IMR-90 (cell line): ENCODE measurements around the gene SRPK2. TPM values are rescaled to one million over a fixed set of nuclear protein-coding genes. Genes with fewer than 3 reads are reported as not detected.

ENCODE experiments used
- ATAC-seq: fragments of 200-7000 bp; cut with Tn5 transposase; 2 replicates; pipeline ENCODE4 v1.9.1; 2020; ENCODE audit warnings: low read depth, mild to moderate bottlenecking, moderate library complexity
- BruUV-seq: library from RNA; stranded (reverse); fragments of 400-500 nt; replicated peaks from 2 replicates; lab custom pipeline; 2021; lab: Mats Ljungman, UMichigan
- CTCF ChIA-PET: fragments of 300-600 bp; formaldehyde crosslinking; extraction: SDS; loops from one replicate; lab custom pipeline; 2021; ENCODE audit warnings: antibody characterized with exemption; lab: Yijun Ruan, JAX
- POLR2A ChIA-PET: fragments of 300-600 bp; sonication (Branson Sonifier 250); formaldehyde crosslinking; loops from one replicate; lab custom pipeline; 2022; ENCODE audit warnings: antibody characterized with exemption; ENCODE audit not compliant: unreplicated experiment; lab: Charles Lee
- DNase-seq: peaks from one replicate; pipeline ENCODE4 v3.0.0; 2013
- H2AFZ ChIP-seq: replicated peaks from 2 replicates; pipeline ENCODE3; 2013; ENCODE audit warnings: low read length, mild to moderate bottlenecking; ENCODE audit not compliant: poor library complexity
- H2AK5ac ChIP-seq: 2 replicates; pipeline ENCODE4 v1.6.1; 2013; ENCODE audit warnings: low read depth, low read length, inconsistent platforms
- H2AK9ac ChIP-seq: replicated peaks from 2 replicates; pipeline ENCODE3; 2013; ENCODE audit warnings: mild to moderate bottlenecking, low read depth, low read length, moderate library complexity; ENCODE audit not compliant: poor library complexity
- H2BK120ac ChIP-seq: 2 replicates; pipeline ENCODE4 v1.6.1; 2013; ENCODE audit warnings: low read depth, low read length, inconsistent platforms
- H2BK15ac ChIP-seq: 3 replicates; pipeline ENCODE4 v1.6.1; 2013; ENCODE audit warnings: low read depth, low read length, inconsistent platforms
- H2BK20ac ChIP-seq: 2 replicates; pipeline ENCODE4 v1.6.1; 2013; ENCODE audit warnings: low read depth, mild to moderate bottlenecking, inconsistent platforms, low read length, moderate library complexity
- H2BK5ac ChIP-seq: 2 replicates; pipeline ENCODE4 v1.6.1; 2013; ENCODE audit warnings: mild to moderate bottlenecking, low read depth, low read length, inconsistent platforms; ENCODE audit not compliant: poor library complexity, severe bottlenecking
- H3K14ac ChIP-seq: replicated peaks from 2 replicates; pipeline ENCODE4 v1.6.1; 2013; ENCODE audit warnings: low read depth, low read length, inconsistent platforms
- H3K18ac ChIP-seq: 2 replicates; pipeline ENCODE4 v1.6.1; 2013; ENCODE audit warnings: low read depth, low read length, control low read depth
- H3K23ac ChIP-seq: 2 replicates; pipeline ENCODE4 v1.6.1; 2013; ENCODE audit warnings: low read depth, low read length, inconsistent platforms
- H3K27ac ChIP-seq: 2 replicates; pipeline ENCODE4 v1.5.1; 2013; ENCODE audit warnings: mild to moderate bottlenecking, control low read depth, low read length; ENCODE audit not compliant: insufficient read depth
- H3K27me3 ChIP-seq: 2 replicates; pipeline ENCODE4 v1.6.1; 2013; ENCODE audit warnings: low read length; ENCODE audit not compliant: control insufficient read depth, insufficient read depth
- H3K36me3 ChIP-seq: 2 replicates; pipeline ENCODE4 v1.6.1; 2013; ENCODE audit warnings: low read length, mixed read lengths; ENCODE audit not compliant: control insufficient read depth, insufficient read depth
- H3K4ac ChIP-seq: 2 replicates; pipeline ENCODE4 v1.6.1; 2013; ENCODE audit warnings: low read depth, low read length, inconsistent platforms
- H3K4me1 ChIP-seq: 2 replicates; pipeline ENCODE4 v1.6.1; 2013; ENCODE audit warnings: low read length, mixed read lengths; ENCODE audit not compliant: control insufficient read depth, insufficient read depth
- H3K4me2 ChIP-seq: 2 replicates; pipeline ENCODE4 v1.6.1; 2013; ENCODE audit warnings: low read depth, mild to moderate bottlenecking, control low read depth, low read length, moderate library complexity
- H3K4me3 ChIP-seq: 2 replicates; pipeline ENCODE4 v1.5.1; 2013; ENCODE audit warnings: low read depth, mild to moderate bottlenecking, control low read depth, low read length, moderate library complexity; ENCODE audit not compliant: insufficient read depth
- H3K56ac ChIP-seq: 2 replicates; pipeline ENCODE4 v1.6.1; 2013; ENCODE audit warnings: low read length, inconsistent platforms; ENCODE audit not compliant: insufficient read depth; ENCODE audit errors: extremely low read depth
- H3K79me1 ChIP-seq, 2 experiments: 2 replicates each; pipeline ENCODE4 v1.6.1; 2013; ENCODE audit warnings: low read length in 2 of 2, inconsistent platforms in 1 of 2, low read depth in 1 of 2
- H3K9ac ChIP-seq: 2 replicates; pipeline ENCODE4 v1.6.1; 2013; ENCODE audit warnings: low read depth, low read length, control low read depth
- H3K9me1 ChIP-seq: 2 replicates; pipeline ENCODE4 v1.6.1; 2013; ENCODE audit warnings: low read length, inconsistent platforms; ENCODE audit not compliant: insufficient read depth
- H3K9me3 ChIP-seq: 2 replicates; pipeline ENCODE4 v1.6.1; 2013; ENCODE audit warnings: low read length; ENCODE audit not compliant: control insufficient read depth, insufficient read depth
- H4K20me1 ChIP-seq: 2 replicates; pipeline ENCODE4 v1.6.1; 2013; ENCODE audit warnings: low read length, inconsistent platforms; ENCODE audit not compliant: insufficient read depth
- H4K5ac ChIP-seq: 2 replicates; pipeline ENCODE4 v1.6.1; 2013; ENCODE audit warnings: mild to moderate bottlenecking, low read depth, low read length, control low read depth
- H4K8ac ChIP-seq, 2 experiments: 2 replicates each; pipeline ENCODE4 v1.6.1; 2013; ENCODE audit warnings: low read depth in 2 of 2, low read length in 2 of 2, control low read depth in 1 of 2, inconsistent platforms in 1 of 2
- H4K91ac ChIP-seq: 2 replicates; pipeline ENCODE4 v1.6.1; 2013; ENCODE audit warnings: low read depth, low read length, inconsistent platforms; ENCODE audit not compliant: insufficient read depth
- BHLHE40 ChIP-seq: fragments of 150-350 bp; IDR thresholded peaks from 2 replicates; pipeline ENCODE4 v1.6.1; 2016; ENCODE audit warnings: mild to moderate bottlenecking, low read depth, low read length
- FOS ChIP-seq: fragments of 150-350 bp; IDR thresholded peaks from 2 replicates; pipeline ENCODE4 v1.6.1; 2016; ENCODE audit warnings: low read depth, low read length
- MAZ ChIP-seq: IDR thresholded peaks from 2 replicates; pipeline ENCODE4 v1.6.1; 2012; ENCODE audit warnings: low read depth, mild to moderate bottlenecking, low read length, improper control_type of control experiment, moderate library complexity, borderline replicate concordance
- MXI1 ChIP-seq: IDR thresholded peaks from 2 replicates; pipeline ENCODE4 v1.6.1; 2012; ENCODE audit warnings: low read depth, mild to moderate bottlenecking, low read length, moderate library complexity, borderline replicate concordance
- NFE2L2 ChIP-seq: fragments of 150-350 bp; IDR thresholded peaks from 2 replicates; pipeline ENCODE4 v1.6.1; 2016; ENCODE audit warnings: low read depth, mild to moderate bottlenecking, low read length
- RAD21 ChIP-seq: IDR thresholded peaks from 2 replicates; pipeline ENCODE4 v1.6.1; 2012; ENCODE audit warnings: low read length, improper control_type of control experiment
- RCOR1 ChIP-seq: IDR thresholded peaks from 2 replicates; pipeline ENCODE4 v1.6.1; 2012; ENCODE audit warnings: mild to moderate bottlenecking, low read length, improper control_type of control experiment; ENCODE audit not compliant: insufficient replicate concordance
- RFX5 ChIP-seq: IDR thresholded peaks from 2 replicates; pipeline ENCODE4 v1.8.0; 2012; ENCODE audit warnings: low read depth, mild to moderate bottlenecking, low read length, moderate library complexity
- SMC3 ChIP-seq: fragments of 150-350 bp; IDR thresholded peaks from 2 replicates; pipeline ENCODE4 v1.6.1; 2016; ENCODE audit warnings: low read depth, mild to moderate bottlenecking, antibody characterized with exemption, low read length, moderate library complexity
- WGBS, 2 experiments: methylation state at CpG; one replicate each; pipeline versions ENCODE4 v1.1.5 to v1.1.7; 2013; ENCODE audit warnings: missing lambda C conversion rate in 2 of 2; ENCODE audit not compliant: insufficient read length in 1 of 2; ENCODE audit errors: extremely low coverage in 2 of 2; 5-methylcytosine and 5-hydroxymethylcytosine counted together
- dilution Hi-C: fragments of 300-500 bp; cut with HindIII; formaldehyde crosslinking; loops from one replicate; pipeline ENCODE4 v1.14.3; 2018; ENCODE audit warnings: low sequenced_read_pairs; ENCODE audit not compliant: unreplicated experiment
- in situ Hi-C: fragments of 300-500 bp; cut with MboI; formaldehyde crosslinking; loops from 3 replicates; pipeline ENCODE4 v1.14.3; 2019; ENCODE audit warnings: low sequenced_read_pairs, inconsistent platforms, mixed read lengths
- intact Hi-C: fragments of 100-400 bp; cut with micrococcal nuclease; formaldehyde crosslinking; loops from 2 replicates; pipeline ENCODE4 v1.10.0; 2022
- polyA plus RNA-seq, 3 experiments: library from polyadenylated mRNA; depleted of rRNA; stranded (reverse); fragments of >200 nt; gene quantifications; 2 replicates each; pipeline ENCODE4 v1.2.3, GENCODE V29; 2012; ENCODE audit warnings: low replicate concordance in 1 of 3
- total RNA-seq: library from RNA; depleted of rRNA; stranded (reverse); fragments of >200 nt; gene quantifications from 2 replicates; pipeline ENCODE4 v1.2.3, GENCODE V29; 2012
- TF ChIP-seq, protein P1 (sequence below): fragments of 150-350 bp; IDR thresholded peaks from 2 replicates; pipeline ENCODE4 v1.6.1; 2016; ENCODE audit warnings: low read depth, mild to moderate bottlenecking, low read length, moderate library complexity, borderline replicate concordance
- TF ChIP-seq, protein P2 (sequence below): fragments of 150-350 bp; IDR thresholded peaks from 2 replicates; pipeline ENCODE4 v1.6.1; 2017; ENCODE audit warnings: mild to moderate bottlenecking, antibody characterized with exemption, low read length, low read depth

The SRPK2 gene
- total and polyA plus RNA-seq, 2 of the 4 experiments (the other 2 are of a cell fraction): 13.2 to 33.0 TPM

GRCh38 chr7:105133986-105134655 lies 254.6 kb downstream of the SRPK2 start:
- Histone ChIP-seq H3K27ac (no peak overlapping the region), H3K4ac (no peak overlapping the region), H4K5ac (no peak overlapping the region), H3K27me3 (no peaks in the 10 kb centered on the region), H2BK120ac (no peak overlapping the region), H3K9me1 (peaks cover 13% of the 10 kb centered on the region), H3K14ac (no peak overlapping the region), H4K20me1 (peaks cover 18% of the 10 kb centered on the region; the same call in 1 of the 2 replicates), H3K9me3 (no peaks in the 10 kb centered on the region), H2AK5ac (no peak overlapping the region), H3K23ac (no peak overlapping the region), H3K79me1 (peaks cover 32 to 73% of the 10 kb centered on the region in 2 experiments), H3K4me3 (no peak overlapping the region), H2AK9ac (no peak overlapping the region), H3K4me2 (no peak overlapping the region), H4K8ac (no peak overlapping the region), H3K4me1 (peaks cover 6% of the 10 kb centered on the region), H3K18ac (no peak overlapping the region), H2AFZ (no peak overlapping the region), H3K9ac (no peak overlapping the region), H2BK15ac (no peak overlapping the region), H3K56ac (no peak overlapping the region), H4K91ac (no peak overlapping the region), H2BK20ac (no peak overlapping the region), H2BK5ac (no peak overlapping the region), H3K36me3 (peaks cover 20% of the 10 kb centered on the region)
- no peak for DNase-seq
- ChIA-PET POLR2A (interaction anchor here (0.6 kb wide), 1 partner anchor 513 kb away, joined by 3 read pairs; no protein-coding TSS in a partner anchor), CTCF (no interaction called here)
- no peak for TF ChIP-seq SMC3
- no peak for TF ChIP-seq RCOR1
- no peak for TF ChIP-seq RFX5
- TF ChIP-seq MXI1: no peak
- TF ChIP-seq BHLHE40: no peak
- no peak for TF ChIP-seq NFE2L2
- TF ChIP-seq, protein P1, sequence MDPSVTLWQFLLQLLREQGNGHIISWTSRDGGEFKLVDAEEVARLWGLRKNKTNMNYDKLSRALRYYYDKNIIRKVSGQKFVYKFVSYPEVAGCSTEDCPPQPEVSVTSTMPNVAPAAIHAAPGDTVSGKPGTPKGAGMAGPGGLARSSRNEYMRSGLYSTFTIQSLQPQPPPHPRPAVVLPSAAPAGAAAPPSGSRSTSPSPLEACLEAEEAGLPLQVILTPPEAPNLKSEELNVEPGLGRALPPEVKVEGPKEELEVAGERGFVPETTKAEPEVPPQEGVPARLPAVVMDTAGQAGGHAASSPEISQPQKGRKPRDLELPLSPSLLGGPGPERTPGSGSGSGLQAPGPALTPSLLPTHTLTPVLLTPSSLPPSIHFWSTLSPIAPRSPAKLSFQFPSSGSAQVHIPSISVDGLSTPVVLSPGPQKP: no peak
- TF ChIP-seq RAD21: no peak
- TF ChIP-seq, protein P2, sequence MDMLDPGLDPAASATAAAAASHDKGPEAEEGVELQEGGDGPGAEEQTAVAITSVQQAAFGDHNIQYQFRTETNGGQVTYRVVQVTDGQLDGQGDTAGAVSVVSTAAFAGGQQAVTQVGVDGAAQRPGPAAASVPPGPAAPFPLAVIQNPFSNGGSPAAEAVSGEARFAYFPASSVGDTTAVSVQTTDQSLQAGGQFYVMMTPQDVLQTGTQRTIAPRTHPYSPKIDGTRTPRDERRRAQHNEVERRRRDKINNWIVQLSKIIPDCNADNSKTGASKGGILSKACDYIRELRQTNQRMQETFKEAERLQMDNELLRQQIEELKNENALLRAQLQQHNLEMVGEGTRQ: no peak
- TF ChIP-seq FOS: no peak
- TF ChIP-seq MAZ: no peak
- in situ Hi-C loops: loop anchor here (25.0 kb wide), 1 partner anchor 203 kb away; no protein-coding TSS in a partner anchor
- no peak for ATAC-seq
- no CpG with 5 or more reads among the region's 9 CpGs for WGBS, 2 experiments
- dilution Hi-C loops: no loop called here
- BruUV-seq: no TSS peak
- intact Hi-C loops: no loop called here
